Panc1 (cell line): ENCODE measurements around the gene USH1G. TPM values are rescaled to one million over a fixed set of nuclear protein-coding genes. Genes with fewer than 3 reads are reported as not detected.

Experiments used
- total RNA-seq: library from RNA; stranded (reverse); gene quantifications from one replicate; pipeline ENCODE4 v1.2.1, GENCODE V29; 2021; ENCODE audit not compliant: unreplicated experiment

Gene USH1G
- total RNA-seq, 1 experiment from 2014 or later = not detected

Other genes starting within 250 kb of the USH1G start
- gene CD300LF, start 210.3 kb downstream of the USH1G start, total RNA-seq = not detected
- 1.5 TPM for gene RAB37, start 186.0 kb downstream of the USH1G start, total RNA-seq
- 90.8 TPM for gene NHERF1, start 174.6 kb downstream of the USH1G start, total RNA-seq
- gene NAT9, start 146.9 kb downstream of the USH1G start, total RNA-seq = 90.1 TPM
- gene GRIN2C, start 63.4 kb downstream of the USH1G start, total RNA-seq = 0.10 TPM
- 21.8 TPM for gene FDXR, start 50.3 kb downstream of the USH1G start, total RNA-seq
- gene FADS6, start 29.6 kb downstream of the USH1G start, total RNA-seq = not detected
- gene OTOP2, start 1.0 kb upstream of the USH1G start, total RNA-seq = not detected
- not detected for gene OTOP3, start 12.6 kb upstream of the USH1G start, total RNA-seq
- gene HID1, start 49.5 kb upstream of the USH1G start, total RNA-seq = 10.9 TPM
- gene CDR2L, start 64.4 kb upstream of the USH1G start, total RNA-seq = 32.0 TPM
- 55.2 TPM for gene MRPL58, start 89.4 kb upstream of the USH1G start, total RNA-seq
- 413 TPM for gene ATP5PD, start 123.7 kb upstream of the USH1G start, total RNA-seq
- 34.9 TPM for gene KCTD2, start 124.0 kb upstream of the USH1G start, total RNA-seq
- 46.6 TPM for gene SLC16A5, start 164.7 kb upstream of the USH1G start, total RNA-seq
- gene ARMC7, start 186.7 kb upstream of the USH1G start, total RNA-seq = 48.7 TPM
- 63.4 TPM for gene NT5C, start 208.5 kb upstream of the USH1G start, total RNA-seq
- 448 TPM for gene JPT1, start 231.3 kb upstream of the USH1G start, total RNA-seq